ENCODE measurements around the gene ZDHHC19. TPM values are rescaled to one million over a fixed set of nuclear protein-coding genes. Genes with fewer than 3 reads are reported as not detected.

ZDHHC19 gene
- total and polyA plus RNA-seq, 2 donors from 2014 or later: 0.57 to 0.92 TPM

DNA sequence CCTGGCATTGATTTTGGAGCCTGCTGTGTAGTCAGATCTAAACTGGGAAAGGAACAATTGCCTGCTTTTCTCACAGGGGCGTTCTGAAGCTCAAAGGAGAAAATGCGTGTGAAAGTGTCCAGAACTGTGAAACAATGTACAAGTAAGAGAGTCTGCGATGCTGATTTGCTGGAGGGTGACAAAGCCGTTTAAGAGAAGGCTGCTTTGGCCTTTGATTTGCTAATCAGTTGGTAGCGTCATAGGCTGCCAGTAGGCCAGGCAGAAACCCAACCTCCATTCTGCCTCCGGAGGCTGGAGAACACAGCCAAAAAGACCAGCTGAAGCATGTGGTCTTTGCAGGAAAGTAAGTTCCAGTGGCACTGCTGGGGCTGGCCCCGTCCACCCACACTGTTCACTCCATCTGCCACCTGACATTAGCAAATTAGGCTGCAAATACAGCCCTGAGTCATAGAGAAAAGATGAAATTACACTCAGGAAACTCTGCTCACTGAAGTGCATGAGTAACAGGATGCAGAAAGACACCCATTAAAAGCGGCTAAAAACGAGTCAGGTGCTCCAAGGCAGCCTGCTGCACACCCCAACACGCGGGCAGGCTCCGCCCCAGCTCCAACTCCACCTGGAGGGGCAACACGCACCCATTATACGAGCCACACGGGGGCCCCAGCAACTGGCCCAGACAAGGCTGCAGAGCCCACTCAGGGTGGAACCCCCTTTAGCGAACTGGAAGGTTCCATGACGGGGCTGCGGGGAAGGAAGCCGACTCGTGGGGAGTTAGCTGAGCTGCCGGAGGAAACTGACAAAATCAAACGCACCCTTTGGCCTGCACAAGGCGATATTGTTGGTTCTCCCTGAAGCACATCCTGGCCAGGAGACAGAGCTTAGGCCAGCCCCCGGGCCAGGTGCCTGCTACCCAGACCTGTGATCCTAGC is 31.6 kb downstream of the ZDHHC19 start:
- Histone ChIP-seq H3K9ac (ENCODE audit: low read length in 3 of 3) (peak overlapping the region in 1 of 3 donors; percentile 36), H3K4me3 (ENCODE audit: low read length in 3 of 3) (no peak overlapping the region), H3K9me3 (ENCODE audit: control insufficient read depth in 2 of 3, insufficient read depth in 1 of 3, low read length in 3 of 3) (no peaks in the 10 kb centered on the region), H3K27me3 (ENCODE audit: control insufficient read depth, insufficient read depth, low read length) (no peaks in the 10 kb centered on the region), H3K4me1 (ENCODE audit: control insufficient read depth in 2 of 3, insufficient read depth in 2 of 3, low read depth in 1 of 3, low read length in 3 of 3) (peaks cover 0 to 4% (median 0%) of the 10 kb centered on the region in 3 donors), H3K27ac (ENCODE audit: low read depth in 2 of 2, low read length in 2 of 2) (peak overlapping the region in 1 of 2 donors; percentile 42), H3K36me3 (ENCODE audit: control insufficient read depth in 2 of 3, insufficient read depth in 3 of 3, low read length in 3 of 3) (no peaks in the 10 kb centered on the region)
- intact Hi-C loops (cut with DNase I): no loop called here
- no peak for TF ChIP-seq CTCF (IDR thresholded peaks at IDR 0.05; ENCODE audit: borderline replicate concordance, extremely low read depth, insufficient read depth)
- peak in 2 of 5 donors; percentile 32 to 82 for DNase-seq
- FAIRE-seq: no peak

- no peak overlapping the region for H3K4me3 ChIP-seq (ENCODE audit: low read length in 3 of 3)
- H3K4me1 ChIP-seq (ENCODE audit: control insufficient read depth in 2 of 3, insufficient read depth in 2 of 3, low read depth in 1 of 3, low read length in 3 of 3): peaks cover 0 to 4% (median 0%) of the 10 kb centered on the region in 3 donors
- no peaks in the 10 kb centered on the region for H3K27me3 ChIP-seq (ENCODE audit: control insufficient read depth, insufficient read depth, low read length)
- H3K36me3 ChIP-seq (ENCODE audit: control insufficient read depth in 2 of 3, insufficient read depth in 3 of 3, low read length in 3 of 3): no peaks in the 10 kb centered on the region
- intact Hi-C loops (cut with DNase I): no loop called here
- DNase-seq: no peak
- no peaks in the 10 kb centered on the region for H3K9me3 ChIP-seq (ENCODE audit: control insufficient read depth in 2 of 3, insufficient read depth in 1 of 3, low read length in 3 of 3)
- H3K27ac ChIP-seq (ENCODE audit: low read depth in 2 of 2, low read length in 2 of 2): no peak overlapping the region
- peak overlapping the region in 1 of 3 donors; percentile 36 for H3K9ac ChIP-seq (ENCODE audit: low read length in 3 of 3)
- FAIRE-seq: no peak
- no peak for TF ChIP-seq CTCF (IDR thresholded peaks at IDR 0.05; ENCODE audit: borderline replicate concordance, extremely low read depth, insufficient read depth)
Observed at GRCh38 chr3:196178993-196179379, 32.2 kb downstream of the ZDHHC19 start.

DNA sequence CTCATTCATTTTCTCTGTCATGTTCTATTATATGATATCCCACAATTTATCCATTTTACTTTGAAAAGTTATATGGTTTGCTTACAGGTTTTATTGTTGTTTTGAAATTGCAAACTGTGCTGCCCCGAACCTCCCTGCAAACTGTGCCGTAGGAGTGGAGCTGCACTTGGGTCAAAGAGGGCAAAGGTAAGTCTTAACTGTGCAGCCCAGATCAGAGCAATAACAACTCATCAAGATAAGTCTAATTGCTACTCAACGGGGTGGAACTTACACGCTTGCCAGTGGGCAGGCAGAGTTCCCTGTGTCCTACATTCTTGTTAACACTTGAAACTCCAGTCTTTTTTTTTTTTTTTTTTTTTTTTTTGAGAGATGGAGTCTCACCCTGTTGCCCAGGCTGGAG is 33.2 kb downstream of the ZDHHC19 start:
- no peak for TF ChIP-seq CTCF (IDR thresholded peaks at IDR 0.05; ENCODE audit: borderline replicate concordance, extremely low read depth, insufficient read depth)
- intact Hi-C loops (cut with DNase I): no loop called here
- FAIRE-seq (no peak), DNase-seq (peak in 1 of 5 donors; percentile 42)
- H3K36me3 ChIP-seq (ENCODE audit: control insufficient read depth in 2 of 3, insufficient read depth in 3 of 3, low read length in 3 of 3): no peaks in the 10 kb centered on the region
- H3K27ac ChIP-seq (ENCODE audit: low read depth in 2 of 2, low read length in 2 of 2): peak overlapping the region in 1 of 2 donors; percentile 28
- H3K9me3 ChIP-seq (ENCODE audit: control insufficient read depth in 2 of 3, insufficient read depth in 1 of 3, low read length in 3 of 3): no peaks in the 10 kb centered on the region
- H3K9ac ChIP-seq (ENCODE audit: low read length in 3 of 3): no peak overlapping the region
- no peaks in the 10 kb centered on the region for H3K27me3 ChIP-seq (ENCODE audit: control insufficient read depth, insufficient read depth, low read length)
- H3K4me3 ChIP-seq (ENCODE audit: low read length in 3 of 3): no peak overlapping the region
- H3K4me1 ChIP-seq (ENCODE audit: control insufficient read depth in 2 of 3, insufficient read depth in 2 of 3, low read depth in 1 of 3, low read length in 3 of 3): peaks cover 0 to 4% (median 0%) of the 10 kb centered on the region in 3 donors

Measured in kidney (tissue), 14 donors.